NCI-H2081 treated with DMSO at 0.1 percent for 48 hours (cell line): ENCODE measurements around the gene RAC2.

Experiments
- DNase-seq: peaks from one replicate; lab custom pipeline; 2025; lab: John Stamatoyannopoulos, UW

The RAC2 gene

DNA sequence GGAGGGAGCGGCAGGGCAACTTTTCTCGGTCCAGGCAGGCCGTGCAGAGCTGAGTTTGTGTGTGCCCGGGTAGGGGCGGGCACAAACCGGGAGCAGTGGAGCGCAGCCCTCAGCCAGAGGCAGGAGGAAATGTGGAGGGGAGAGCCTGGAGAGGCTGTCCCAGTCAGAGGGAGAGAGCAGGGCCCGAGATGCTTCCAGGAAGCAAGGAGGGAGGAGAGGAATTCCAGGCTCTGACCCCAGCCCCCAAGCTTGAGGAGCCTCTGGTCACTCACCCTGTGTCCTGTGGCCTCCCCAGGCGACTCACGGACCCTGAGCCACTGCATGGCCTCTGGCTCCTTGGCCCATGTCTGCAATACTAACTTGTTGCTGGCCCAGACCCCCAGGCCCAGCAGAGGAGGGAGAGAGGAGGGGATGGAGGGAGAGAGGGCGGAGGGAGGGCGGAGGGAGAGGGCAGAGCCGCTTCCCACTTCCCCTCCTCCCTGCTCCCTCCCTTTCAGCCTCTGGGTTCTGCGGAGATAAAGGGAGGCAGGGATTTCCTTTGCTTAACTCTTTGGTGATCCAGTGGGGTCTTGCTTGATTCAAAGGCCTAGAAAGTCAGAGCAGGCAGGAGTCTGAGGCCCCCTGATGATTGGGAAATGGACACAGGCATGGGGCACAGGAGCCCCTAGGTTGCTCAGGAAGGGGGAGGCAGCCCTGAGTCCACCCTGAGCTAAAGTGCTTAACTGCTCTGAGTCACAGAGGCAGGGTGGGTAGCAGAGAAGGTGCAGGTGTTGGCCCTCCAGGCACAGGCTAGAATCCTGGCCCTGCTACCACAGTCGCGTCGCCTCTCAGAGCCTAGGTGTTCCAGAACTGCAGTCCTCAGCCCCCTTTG is 55.9 kb downstream of the RAC2 start, which contains the start of gene C1QTNF6:
TSS of gene C1QTNF6 (minus strand) at position 357 of the 871 bp plus-strand sequence. CDS start at position 323, 34 bp downstream.
- DNase-seq = no peak

DNA sequence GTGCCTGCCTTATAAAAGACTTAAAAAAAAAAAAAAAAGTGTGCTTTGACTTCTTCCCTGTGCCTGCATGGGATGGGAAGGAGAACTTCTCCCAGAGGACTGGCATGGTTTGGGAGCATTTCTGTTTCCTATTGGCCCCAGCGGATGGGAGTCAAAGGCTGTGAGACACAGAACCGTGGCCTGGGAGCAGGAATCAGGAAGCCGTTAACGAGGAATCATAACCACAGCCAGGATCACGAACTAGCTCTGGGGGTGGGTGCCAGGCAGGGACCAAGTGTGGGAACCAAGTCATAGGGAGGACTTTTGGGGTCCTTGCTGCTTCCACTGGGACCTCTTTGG is 56.5 kb downstream of the RAC2 start:
- DNase-seq = no peak

DNA sequence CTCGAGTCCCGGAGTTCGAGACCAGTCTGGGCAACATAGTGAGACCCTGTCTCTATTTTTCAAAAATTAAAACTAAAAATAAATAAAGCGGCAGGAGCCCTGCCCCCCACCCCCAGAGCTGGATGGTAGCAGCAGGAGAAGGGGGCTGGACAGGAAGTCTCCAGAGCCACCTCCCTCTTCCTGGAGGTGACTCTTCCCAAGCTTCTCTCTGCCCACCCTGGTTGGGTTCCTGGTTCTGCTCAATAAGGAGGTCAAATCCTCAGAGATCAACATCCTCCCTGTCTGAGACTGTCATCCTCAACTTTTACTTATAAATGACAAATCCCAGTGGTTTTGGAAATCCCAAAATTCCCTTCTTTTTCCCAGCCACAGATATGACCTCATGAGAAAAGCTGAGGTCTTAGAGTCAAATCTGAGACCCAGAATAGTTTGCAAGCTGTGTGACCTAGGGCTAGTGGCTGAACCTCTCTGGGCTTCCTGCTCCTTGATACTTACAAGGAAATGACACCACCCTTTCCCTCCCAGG is 57.0 kb downstream of the RAC2 start:
- no peak for DNase-seq

DNA sequence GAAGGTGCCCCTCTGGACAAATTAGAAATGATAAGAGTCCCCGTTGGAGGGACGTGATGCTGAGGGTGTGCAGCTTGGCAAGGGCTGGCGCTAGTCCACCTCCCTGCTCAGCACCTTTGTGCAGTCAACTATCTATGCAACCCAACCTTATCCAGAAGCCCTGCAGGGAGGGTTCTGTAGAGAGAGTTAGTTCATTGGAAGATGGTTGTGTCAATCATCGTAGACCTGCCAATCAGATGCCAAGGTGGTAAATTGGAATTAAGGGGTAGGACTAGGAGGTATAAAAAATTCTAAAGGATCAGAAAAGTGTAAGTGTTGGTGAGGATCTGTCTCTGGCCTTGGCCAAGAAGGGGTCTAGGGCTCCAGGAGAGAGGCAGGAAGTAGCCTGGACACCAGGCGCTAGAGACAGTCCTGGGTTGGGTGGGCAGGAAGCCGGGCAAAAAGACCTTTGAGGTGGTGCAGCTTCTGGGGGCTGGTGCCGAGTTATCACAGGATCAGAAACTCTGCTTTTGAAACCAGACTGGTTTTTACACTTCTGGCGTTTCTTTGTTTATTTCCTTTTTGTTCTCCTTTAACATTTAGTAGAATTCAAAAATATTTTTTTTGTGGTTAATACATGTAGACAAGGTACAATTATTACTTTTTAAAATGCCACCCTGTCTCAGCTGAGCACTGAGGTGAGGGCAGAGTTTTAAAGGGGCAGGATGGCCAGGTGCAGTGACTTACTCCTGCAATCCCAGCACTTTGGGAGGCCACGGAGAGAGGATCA is 57.7 kb downstream of the RAC2 start:
- DNase-seq = no peak

DNA sequence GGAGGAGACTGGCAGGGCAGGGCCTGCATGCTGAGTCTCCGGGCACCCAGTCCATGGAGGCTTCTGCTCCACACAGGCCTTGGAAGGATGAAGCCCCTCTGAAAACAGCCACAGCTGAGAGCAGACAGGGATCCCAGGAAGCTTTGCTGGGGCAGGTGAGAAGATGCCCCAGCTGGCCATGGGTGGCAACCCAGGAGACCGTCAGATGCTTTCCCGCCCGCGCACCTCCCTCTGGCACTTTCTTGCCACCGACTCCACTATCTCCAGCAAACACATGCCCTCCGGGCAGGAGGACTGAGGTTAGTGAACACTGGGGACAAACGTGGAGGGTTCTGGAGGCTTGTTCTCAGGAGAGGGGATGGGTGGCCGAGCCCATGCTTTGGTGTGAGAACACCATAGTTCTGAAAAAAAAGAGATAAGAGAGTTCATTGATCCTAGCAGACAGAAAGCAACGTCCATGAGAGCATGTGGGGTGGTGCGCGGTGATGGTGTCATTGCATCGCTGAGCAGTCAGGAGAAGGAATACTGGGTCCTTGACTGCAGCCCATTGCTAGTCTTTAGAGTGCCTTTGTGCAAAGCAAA is 58.3 kb downstream of the RAC2 start:
- DNase-seq = no peak

DNA sequence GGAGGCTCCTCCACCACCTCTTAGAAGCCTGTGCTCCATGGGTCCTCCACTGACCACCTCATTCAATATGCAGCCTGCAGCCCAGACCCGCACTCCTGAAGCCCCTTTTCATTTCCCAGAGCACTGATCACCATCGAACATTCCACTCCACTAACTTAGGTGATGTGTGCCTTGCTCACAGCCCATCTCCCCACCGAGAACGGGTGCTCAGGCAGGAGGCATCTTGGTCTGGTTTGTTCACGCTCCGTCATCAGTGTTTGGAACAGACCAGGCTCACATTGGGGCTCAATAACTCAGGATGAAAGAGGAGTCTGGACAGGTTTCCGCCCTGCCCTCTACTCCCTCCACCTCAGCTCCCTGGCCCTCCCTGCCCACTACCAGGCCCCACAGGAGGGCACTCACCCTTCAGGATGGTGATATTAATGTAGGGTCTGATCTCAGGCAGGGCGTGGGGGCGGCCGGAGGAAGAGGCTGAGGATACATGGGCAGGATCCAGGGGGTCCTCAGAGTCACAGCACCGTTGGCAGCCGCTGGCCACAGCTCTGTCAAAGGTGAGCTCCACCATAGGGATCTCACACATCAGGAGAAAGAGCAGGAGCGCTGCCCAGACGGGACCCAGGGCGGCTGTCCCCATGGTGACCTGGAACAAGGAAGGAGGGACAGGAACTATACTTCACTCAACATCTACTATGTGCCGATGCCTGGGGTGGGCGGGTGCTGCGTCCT is 59.1 kb downstream of the RAC2 start:
- no peak for DNase-seq

DNA sequence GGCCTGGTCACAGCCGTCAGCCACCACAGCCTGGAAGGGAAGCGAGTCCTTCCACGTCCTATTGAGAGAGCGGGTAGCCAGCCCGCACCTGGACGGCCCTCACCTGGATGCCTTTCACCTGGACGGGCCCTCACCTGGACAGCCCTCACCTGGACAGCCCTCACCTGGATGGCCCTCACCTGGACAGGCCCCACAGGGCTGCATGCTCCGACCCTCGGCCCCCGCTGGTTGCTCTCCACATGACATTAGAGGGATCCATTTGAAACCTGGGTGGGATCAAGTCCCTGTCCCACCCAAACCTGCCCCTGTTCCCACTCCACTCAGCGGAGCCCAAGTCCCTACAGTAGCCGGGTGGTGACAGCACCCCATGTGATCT is 59.7 kb downstream of the RAC2 start:
- DNase-seq = no peak

DNA sequence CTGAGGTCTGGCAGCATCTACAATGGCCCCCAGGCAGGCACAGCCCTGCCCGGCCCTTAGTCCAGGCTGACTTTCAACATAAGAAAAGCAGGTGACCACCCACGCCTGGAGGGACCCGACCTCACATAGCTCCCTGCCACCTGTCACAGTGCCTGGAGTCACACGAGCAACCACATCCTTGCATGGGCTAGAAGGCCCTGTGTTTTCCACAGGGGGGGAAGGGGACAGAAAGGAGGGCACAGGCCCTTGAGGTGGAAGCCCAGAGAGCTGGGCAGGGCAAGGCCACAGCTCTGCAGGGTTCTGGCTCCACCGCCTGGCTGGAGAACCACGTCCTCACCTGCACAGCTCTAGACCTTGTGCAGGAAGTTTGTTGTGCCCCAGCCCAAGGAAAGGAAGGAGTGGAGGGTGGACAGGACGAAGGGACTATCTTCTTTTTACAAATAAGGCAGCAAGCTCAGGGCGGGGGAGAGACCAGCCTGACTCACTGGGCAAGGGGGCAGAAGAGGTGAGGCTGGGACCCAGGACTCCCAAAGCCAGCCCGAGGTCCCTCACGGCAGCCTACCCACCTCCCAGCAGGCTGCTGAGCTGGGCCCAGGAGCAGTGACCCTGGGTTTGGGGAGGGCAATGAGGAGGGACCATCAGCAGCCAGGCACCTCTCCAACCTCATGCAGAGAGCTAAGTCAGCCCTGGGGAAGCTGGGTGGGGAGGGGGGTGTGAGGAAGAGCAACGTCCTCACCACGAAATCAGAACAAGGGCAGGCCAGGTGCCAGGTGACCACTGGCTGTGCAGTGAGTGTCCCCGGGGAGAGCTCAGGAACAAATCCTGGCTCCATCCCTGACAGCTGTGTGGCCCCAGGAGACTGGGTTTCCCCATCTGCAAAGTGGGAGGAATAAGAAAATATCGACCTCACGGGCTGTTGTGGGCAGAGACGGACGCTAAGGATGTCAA is 60.4 kb downstream of the RAC2 start:
- DNase-seq = no peak

DNA sequence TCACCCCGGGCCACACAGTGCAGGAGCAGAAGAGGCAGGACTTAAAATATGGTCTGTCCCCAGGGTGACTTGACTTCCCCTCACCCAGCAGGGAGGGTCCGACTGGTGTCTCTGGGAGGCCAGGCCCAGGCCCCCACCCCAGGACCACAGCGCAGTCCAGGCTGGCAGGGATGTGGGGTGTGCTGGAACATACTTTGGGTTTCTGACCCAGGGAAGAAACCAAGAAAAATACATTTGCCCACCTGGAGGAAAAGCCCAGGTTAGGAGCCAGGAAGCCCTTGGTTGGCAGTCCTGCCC is 61.2 kb downstream of the RAC2 start:
- DNase-seq = no peak

DNA sequence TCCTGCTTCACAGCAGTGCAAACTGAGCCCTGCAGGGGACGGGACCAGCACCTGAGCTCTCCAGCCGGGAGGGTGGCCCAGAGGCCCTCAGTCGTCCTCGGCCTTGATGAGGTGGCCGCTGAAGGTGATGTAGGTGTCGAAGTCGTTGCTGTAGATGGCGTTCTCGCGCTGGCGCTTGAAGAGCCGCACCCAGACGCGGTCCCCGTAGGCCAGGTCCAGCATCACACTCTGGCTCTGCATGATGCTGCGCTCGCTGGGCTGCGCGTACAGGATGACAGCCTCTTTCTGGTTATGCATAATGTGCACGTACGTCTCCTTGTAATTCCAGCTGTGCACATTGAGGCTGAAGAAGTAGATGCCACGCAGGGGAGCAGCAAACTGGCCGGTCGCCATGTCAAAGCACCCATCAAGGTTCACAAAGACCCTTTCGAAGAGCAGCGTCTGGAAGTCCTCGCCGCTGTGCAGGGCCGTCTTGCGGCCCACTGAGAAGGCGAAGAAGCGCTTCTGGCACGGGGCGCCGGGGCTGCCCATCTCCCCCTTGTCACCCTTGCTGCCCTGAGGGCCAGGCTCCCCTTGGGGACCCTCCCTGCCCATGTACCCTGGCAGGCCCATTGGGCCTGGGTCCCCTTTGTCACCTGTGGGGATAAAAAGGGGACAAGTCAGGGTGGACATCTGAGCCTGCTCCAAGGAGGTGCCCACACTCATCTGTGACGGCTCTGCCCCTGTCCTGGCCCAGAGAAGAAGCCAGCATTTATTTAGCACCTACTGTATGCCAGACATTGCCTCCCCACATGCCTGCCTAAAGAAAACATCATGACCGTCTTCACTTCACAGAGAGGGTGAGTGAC is 61.7 kb downstream of the RAC2 start:
- no peak for DNase-seq

DNA sequence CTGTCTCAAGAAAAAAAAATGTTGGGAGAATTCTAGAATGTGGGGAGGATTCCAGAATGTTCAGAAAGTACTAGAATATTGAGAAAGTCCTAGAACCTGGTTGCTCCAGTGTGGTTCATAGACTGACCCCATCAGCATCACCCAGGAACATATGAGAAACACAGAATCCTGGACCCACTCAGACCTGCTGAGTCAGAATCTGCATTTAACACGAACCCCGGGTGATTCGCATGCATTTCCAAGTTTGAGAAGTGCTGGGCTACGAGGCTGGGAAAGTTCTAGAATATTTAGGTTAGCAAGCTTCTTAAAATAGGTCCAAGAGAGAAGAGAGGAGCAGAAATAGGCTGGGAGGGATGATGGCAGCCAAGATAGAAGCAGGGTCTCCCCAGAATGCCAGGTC is 62.4 kb downstream of the RAC2 start:
- DNase-seq = no peak

DNA sequence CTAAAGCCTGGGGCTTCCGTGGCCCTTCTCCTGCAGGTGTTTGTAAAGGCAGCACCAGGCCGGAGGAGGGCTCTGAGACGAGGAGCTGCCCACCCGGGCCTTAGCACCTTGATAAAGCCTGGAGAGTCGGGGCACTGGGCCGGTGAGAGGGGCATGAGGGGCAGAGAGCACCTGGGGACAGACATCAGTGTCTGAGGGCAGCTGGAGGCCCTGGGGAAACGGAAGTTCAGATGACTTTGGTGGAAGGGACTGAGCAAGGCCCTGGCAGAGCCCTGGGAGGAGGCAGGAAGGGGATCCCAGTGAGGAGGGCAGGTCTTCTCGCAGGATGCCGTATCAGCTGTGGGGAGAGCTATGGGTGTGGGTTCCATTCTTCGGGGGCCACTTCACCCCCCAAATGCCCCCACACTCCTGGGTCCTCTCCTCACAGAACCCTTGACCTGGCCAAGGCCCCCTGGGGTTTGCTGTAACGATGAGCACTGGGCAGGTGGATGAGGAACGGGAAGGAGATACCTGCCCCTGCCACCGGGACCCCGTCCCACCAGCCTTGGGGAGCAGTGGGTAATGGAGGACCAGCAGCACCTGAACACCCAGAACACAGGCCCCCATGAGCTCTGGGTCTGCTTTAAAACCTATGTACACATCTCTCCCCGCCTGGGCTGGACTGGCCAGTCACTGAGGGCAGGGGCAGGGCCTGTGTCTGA is 63.4 kb downstream of the RAC2 start:
- DNase-seq = no peak

DNA sequence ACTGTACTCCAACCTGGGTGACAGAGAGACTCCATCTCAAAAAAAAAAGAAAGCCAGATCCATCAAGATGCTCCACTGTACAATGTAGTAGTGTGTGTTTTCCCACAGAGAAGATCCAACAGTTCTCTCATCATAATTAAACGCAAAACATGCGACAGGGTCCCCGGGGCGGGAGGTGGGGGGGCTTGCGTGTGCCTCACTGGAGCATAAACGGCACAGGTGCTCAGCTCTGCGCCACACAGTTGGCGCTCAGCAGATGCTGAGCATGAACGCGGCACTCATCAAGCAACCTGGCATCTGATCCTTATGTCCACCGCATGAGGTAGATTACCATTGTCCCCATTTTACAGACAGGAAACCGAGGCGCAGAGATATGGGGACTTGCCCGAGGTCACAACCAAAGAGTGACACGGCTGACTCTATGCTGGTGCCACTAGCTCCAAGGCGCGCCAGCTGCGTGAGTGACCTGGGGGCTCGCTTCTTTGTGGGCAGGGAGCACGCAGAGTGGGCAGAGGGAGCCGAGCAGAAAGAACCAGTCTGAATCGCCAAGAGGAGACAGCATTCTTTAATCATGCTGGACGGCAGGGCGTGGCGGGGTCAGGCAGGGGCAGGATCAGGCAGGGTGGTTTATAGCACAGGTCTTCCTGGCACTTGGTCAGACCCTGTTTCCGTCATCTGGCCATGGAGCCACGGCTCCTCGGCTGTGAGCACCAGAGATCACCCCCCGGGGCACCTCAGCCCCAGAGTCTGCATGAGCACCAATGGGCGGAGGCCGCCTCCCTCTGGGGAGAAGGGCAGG is 64.2 kb downstream of the RAC2 start:
- no peak for DNase-seq

DNA sequence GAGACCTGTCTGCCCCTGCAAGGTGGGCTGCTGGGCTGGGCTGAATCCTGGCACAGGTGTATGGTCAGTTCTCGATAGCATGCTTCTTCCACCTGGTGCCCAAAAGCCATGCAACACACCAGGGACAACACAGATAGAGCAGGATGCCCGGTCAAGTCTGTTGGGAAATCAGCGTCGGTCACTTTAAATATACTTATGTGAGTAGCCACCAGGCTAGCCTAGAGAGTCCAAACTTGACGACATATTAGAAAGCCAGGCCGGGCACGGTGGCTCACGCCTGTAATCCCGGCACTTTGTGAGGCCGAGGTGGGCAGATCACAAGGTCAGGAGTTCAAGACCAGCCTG is 65.0 kb downstream of the RAC2 start:
- DNase-seq = no peak

DNA sequence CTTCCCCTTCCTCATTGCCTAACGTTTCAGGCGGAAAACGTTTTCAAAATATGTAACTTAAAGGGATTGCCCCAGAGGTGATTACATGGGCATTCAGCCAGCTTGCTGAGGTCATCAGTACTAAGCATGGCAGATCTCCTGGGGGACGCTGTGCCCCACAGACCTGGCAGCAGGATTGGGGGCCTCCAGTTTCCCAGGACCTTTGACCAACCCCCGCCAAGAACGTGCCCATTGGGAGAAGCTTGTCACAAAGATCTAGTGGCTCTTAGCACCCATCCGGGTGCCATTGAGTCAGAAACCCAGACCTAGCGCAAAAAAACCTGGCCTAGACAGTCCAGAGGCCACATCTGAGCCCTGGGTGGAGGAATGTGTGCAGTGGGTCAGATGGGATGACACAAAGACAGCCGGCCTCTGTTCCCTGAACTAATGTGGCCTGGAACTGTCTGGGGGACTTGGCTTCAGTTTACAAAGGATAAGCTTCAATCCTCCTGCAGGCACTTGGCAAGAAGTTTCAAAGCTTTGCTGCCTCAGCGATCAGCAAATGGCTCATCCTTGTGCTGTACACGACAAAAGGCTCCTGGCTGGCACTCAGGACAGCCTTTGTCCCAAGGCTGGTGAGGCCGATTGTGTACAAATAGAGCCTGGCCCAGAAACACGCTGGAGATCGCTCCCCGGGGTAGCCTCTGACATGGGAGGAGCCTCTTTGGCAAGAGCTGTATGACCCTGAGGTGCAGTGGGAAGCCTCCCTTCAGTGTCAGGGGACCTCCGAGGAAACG is 65.5 kb downstream of the RAC2 start:
- DNase-seq = no peak

DNA sequence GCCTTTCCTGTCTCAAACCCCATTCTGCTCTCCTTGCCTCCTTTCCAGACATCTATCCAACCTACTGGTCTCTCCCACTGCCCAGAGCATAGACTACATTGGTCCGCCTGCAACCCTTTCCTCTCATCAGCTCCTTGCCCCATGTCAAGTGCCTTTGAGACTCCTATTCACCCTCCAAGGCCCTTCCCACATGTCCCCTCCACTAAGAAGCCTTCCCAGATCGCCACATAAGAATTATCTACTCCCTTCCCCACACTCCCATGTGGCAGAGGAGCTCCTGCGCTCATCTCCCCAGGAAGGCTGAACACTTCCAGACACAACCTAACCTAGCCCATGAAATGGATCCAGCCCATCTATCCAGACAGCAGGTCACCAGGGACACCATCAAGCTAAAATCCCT is 66.3 kb downstream of the RAC2 start:
- no peak for DNase-seq

DNA sequence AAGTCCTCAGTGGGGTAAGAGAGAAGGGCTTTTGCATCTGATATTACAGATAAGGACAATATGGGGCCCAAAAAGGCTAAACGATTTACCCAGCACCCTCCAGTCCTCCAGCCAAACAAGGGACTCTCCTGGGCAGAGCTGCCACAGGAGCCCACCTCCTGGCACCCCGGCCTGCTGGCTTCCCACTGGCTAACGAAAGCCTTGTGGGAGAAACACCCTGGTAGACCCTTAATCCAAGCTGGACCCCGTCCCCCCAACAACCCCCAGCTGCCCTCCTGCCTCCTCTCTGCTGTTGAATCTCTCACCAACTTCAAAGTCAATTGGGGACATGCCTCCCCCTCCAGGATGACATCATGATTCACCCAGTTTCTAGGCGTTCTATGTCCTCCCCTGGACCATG is 66.8 kb downstream of the RAC2 start:
- no peak for DNase-seq

DNA sequence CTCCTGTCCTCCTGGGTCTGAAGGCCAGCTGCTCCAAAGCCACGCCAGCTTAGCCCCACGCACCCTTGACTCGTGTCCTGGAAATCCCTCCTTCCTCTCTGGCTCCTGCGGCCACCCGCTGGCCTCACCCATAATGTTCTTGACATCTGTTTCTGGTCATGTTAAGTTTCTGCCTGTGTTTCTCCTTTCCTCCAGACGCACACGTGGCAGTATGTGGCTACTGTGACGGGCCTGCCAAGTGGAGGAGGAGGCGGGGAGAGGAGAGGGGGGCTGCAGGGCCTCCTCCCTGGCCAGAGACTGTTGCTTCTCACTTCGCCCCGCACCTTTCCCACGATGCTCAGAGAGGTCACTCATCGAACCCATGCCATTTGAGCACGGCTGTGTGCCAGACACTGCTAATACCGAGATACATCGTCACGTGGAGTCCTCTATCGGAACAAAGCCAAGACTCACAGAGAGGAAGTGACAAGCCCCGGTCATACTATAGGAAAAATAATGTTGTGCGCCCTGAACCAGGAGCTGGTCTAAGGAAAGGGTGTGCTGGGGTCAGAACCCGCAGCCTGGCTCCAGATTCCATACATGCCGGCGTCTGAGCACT is 67.5 kb downstream of the RAC2 start:
- no peak for DNase-seq
